ENCODE data around the gene TNFAIP1.

GRCh38 chr17:28372945-28373274 is 37.3 kb downstream of the TNFAIP1 start:
- no peak for TF ChIP-seq CTCF (IDR thresholded peaks at IDR 0.05; ENCODE audit: borderline replicate concordance, extremely low read depth, low read length, poor library complexity, severe bottlenecking)
- TF ChIP-seq EZH2 (IDR thresholded peaks at IDR 0.05; ENCODE audit: borderline replicate concordance, low read depth, low read length, severe bottlenecking), result no peak
